Memory B cell (primary cell): Measurements from ENCODE around the gene PNPLA2.

ENCODE experiments used
- ATAC-seq: fragments of 150-1000 bp; cut with Tn5 transposase; 2 replicates; pipeline ENCODE4 v1.10.0; 2021; ENCODE audit warnings: low read depth, mild to moderate bottlenecking, moderate library complexity
- DNase-seq, 2 donors: peaks; one replicate each; pipeline ENCODE4 v3.0.0; 2022; ENCODE audit warnings: low spot score in 2 of 2
- H3K27ac Mint-ChIP-seq: one replicate; pipeline ENCODE4 v1.8.0; 2022; ENCODE audit warnings: mild to moderate bottlenecking, moderate library complexity, mixed read lengths
- H3K27me3 Mint-ChIP-seq: one replicate; pipeline ENCODE4 v1.8.0; 2022; ENCODE audit warnings: mixed read lengths
- H3K36me3 Mint-ChIP-seq: one replicate; pipeline ENCODE4 v1.8.0; 2022; ENCODE audit warnings: mild to moderate bottlenecking, mixed read lengths
- H3K4me1 Mint-ChIP-seq: one replicate; pipeline ENCODE4 v1.8.0; 2022; ENCODE audit warnings: mixed read lengths
- H3K4me3 Mint-ChIP-seq: one replicate; pipeline ENCODE4 v1.8.0; 2022; ENCODE audit warnings: mild to moderate bottlenecking, moderate library complexity, mixed read lengths
- H3K9me3 Mint-ChIP-seq: one replicate; pipeline ENCODE4 v1.8.0; 2022; ENCODE audit warnings: mixed read lengths

Gene PNPLA2

DNA sequence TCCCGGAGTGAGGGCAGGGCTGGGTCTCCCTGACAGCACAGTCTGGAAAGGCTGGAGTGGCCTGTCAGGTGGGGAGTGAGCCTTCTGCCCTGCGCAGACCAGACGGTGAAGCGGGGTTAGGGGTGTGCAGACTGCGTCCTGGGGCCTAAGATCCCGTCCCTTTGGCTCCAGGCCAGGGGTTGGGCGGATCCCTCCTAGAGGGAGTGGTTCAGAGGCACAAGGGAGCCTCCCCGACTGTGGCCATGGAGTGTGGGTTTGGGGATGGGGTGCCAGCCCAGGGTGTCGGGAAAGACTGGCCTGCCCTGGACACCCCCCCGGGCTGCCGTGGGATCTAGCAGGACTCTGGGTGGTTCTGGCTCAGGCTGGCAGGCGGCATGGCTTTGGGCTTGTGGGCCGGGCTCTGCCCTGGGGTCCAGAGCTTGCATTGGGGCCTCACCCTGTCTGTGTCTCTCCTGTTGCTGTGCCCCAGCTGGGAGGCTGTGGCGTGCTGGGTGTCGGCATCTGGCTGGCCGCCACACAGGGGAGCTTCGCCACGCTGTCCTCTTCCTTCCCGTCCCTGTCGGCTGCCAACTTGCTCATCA, 43.5 kb downstream of the PNPLA2 start:
- Mint-ChIP-seq H3K36me3 (no peaks in the 10 kb centered on the region), H3K27me3 (peaks cover 9% of the 10 kb centered on the region), H3K4me1 (peaks cover 4% of the 10 kb centered on the region), H3K9me3 (no peaks in the 10 kb centered on the region), H3K4me3 (no peak overlapping the region), H3K27ac (no peak overlapping the region)
- ATAC-seq = no peak
- DNase-seq = no peak

DNA sequence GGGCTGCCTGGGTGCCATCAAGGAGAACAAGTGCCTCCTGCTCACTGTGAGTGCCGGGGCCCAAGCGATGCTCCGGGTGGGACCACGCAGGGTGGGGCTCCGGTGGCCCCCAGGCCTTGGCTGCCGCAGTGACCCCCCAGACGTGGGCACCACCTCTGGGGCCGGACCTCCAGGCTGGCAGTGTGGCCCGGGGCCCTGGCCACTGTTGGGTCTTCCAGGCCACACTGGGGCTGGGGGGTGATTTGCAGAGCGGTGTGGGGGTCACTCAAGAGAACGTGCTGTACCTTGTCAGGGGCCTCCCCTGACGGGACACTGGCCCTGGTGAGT, 43.9 kb downstream of the PNPLA2 start:
- no peak overlapping the region for H3K27ac Mint-ChIP-seq
- ATAC-seq (no peak), DNase-seq (no peak)
- H3K36me3 Mint-ChIP-seq = no peaks in the 10 kb centered on the region
- peaks cover 4% of the 10 kb centered on the region for H3K4me1 Mint-ChIP-seq
- H3K27me3 Mint-ChIP-seq = peaks cover 9% of the 10 kb centered on the region
- H3K9me3 Mint-ChIP-seq = no peaks in the 10 kb centered on the region
- no peak overlapping the region for H3K4me3 Mint-ChIP-seq

DNA sequence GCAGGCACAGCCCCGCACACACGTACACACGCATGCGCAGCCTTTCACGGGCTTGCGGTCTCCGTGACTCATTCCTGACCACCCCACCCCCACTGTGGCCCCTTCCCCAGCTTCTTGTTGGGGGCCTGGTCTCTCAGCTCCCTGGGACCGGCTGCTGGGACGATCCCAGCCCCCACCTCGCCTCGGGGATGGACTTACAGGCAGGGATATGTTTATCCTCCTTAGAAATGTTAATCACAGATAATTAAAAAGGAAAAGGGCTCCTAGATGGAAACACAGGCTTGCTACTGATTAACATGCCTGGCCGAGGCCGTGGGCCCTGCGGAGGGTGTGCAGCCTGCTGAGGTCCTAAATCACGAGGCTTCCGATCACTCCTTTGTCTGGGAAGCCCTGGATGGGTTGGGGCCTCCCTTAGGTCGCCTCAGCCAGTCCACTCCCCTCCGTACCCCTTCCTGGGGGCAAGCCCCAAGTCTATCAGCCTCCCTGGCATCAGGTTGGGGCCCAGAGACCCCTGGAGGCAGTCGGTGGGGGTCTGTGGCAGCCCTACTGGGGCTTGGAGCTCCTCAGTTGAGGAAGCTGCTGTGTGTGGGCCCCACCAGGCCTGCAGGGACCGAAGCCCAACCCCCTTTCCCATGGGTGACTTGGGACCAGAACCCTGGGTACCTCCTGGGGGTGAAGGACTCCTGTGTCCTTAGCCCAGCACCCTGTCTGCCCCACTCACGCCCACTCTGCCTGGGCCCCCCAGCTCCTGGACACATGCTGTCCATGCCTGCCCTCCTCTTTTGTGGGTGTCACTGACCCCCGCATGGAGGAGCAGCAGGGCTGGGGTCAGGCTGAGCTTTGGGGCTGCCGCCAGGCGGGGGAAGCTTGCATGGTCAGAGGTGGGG, 44.6 kb downstream of the PNPLA2 start:
- no peak for DNase-seq
- Mint-ChIP-seq H3K4me1 (peaks cover 3% of the 10 kb centered on the region), H3K27me3 (peaks cover 8% of the 10 kb centered on the region), H3K4me3 (no peak overlapping the region), H3K27ac (no peak overlapping the region), H3K36me3 (no peaks in the 10 kb centered on the region), H3K9me3 (no peaks in the 10 kb centered on the region)
- ATAC-seq = no peak

DNA sequence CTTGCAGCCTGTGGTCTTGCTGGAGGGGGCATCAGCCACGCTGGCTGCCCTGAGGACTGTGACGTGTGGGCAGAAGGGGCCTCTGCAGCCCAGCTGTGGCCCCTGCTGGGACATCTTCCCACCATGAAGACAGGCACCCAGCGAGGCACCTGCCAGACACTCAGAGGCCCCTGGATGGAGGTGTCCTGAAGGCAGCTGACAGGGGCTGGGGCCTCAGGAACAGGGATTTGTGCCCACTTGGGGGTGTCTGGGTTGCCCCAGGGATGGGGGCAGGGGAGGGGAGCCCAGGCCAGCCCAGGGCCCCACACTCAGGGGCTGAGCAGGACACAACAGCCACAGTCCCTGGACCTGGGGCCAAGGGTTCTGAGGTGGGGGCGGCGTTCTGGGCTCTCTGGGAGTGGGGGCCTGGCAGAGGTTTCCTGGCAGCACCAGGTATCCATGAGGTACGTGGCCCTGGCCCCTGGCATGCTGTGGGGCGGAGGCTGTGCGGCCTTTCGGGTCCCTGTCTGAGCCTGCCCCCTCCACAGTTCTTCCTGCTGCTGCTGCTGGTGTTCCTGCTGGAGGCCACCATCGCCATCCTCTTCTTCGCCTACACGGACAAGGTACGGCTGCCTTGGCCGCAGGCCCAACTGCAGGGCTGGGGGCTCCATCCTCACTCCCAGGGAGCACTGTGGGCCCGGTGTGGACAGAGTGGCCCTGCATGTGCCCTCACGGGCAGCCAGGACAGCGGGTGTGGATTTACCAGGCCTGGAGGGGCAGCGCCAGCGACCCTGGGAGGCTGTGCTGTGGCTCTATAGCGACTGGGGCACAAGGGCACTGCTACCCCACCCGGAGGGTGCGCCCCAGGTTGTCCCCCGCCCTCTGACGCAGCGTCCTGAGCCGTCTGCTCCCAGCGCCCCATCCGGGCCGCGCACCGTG, 45.5 kb downstream of the PNPLA2 start:
- Mint-ChIP-seq H3K9me3 (no peaks in the 10 kb centered on the region), H3K4me3 (no peak overlapping the region), H3K4me1 (no peaks in the 10 kb centered on the region), H3K27ac (no peak overlapping the region), H3K27me3 (peaks cover 5% of the 10 kb centered on the region), H3K36me3 (peaks cover 2% of the 10 kb centered on the region)
- ATAC-seq = no peak
- no peak for DNase-seq

DNA sequence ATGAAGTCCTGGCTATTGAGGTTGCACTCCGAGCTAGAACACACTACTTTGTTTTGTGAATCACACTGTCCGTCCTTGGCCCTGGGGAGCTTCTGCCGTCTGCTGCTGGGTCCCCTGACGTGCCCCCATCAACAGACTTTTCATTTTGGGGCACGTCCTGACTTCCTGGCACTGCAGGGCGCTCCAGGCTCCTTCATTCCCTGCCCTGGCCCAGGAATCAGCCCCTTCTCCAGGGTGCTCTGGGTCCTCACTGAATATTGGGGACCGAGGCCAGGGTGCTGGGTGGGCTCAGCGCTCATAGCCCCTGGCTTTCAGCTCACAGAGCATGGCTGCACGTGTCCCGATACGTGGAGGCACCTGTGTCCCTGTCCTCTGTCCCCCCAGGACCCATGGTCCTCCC, 46.2 kb downstream of the PNPLA2 start:
- DNase-seq = no peak
- H3K9me3 Mint-ChIP-seq = no peaks in the 10 kb centered on the region
- H3K4me1 Mint-ChIP-seq = no peaks in the 10 kb centered on the region
- H3K4me3 Mint-ChIP-seq = no peak overlapping the region
- H3K36me3 Mint-ChIP-seq = peaks cover 2% of the 10 kb centered on the region
- ATAC-seq = no peak
- H3K27ac Mint-ChIP-seq = no peak overlapping the region
- H3K27me3 Mint-ChIP-seq = no peaks in the 10 kb centered on the region

DNA sequence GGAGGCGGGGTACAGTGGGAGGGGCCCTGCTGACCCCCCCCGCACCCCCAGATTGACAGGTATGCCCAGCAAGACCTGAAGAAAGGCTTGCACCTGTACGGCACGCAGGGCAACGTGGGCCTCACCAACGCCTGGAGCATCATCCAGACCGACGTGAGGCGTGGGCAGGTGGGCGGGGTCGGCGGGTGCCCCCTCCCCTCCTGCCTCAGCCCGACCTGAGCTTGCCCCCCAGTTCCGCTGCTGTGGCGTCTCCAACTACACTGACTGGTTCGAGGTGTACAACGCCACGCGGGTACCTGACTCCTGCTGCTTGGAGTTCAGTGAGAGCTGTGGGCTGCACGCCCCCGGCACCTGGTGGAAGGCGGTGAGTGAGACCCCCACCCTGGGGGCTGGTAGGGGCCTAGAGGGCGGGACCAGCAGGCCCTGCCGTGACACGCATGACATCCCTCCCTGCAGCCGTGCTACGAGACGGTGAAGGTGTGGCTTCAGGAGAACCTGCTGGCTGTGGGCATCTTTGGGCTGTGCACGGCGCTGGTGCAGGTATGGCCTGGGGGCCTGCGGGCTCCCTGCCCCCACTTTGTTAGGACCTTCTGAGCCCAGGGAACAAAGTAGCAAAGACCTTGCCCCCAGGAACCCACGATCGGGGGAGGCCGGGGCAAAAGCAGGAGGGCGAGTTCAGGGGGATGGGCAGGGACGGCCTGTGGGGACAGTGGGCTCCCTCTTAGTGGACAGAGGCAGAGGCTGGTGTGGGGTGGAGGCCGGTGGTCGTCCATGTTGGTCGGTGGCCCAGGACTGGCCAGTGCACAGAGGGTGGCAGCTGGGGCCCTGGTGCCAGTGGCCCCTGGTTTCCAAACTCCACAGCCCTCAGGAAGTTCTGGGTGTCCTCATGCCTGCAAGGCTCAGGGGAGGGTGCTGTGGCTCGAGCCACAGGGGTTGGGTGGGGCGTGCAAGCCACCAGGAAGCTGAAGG, 47.0 kb downstream of the PNPLA2 start:
- H3K4me3 Mint-ChIP-seq = no peak overlapping the region
- H3K9me3 Mint-ChIP-seq = no peaks in the 10 kb centered on the region
- no peaks in the 10 kb centered on the region for H3K4me1 Mint-ChIP-seq
- ATAC-seq (no peak), DNase-seq (no peak)
- H3K27me3 Mint-ChIP-seq = no peaks in the 10 kb centered on the region
- peak overlapping the region; percentile 63 for H3K27ac Mint-ChIP-seq
- H3K36me3 Mint-ChIP-seq = peaks cover 2% of the 10 kb centered on the region

DNA sequence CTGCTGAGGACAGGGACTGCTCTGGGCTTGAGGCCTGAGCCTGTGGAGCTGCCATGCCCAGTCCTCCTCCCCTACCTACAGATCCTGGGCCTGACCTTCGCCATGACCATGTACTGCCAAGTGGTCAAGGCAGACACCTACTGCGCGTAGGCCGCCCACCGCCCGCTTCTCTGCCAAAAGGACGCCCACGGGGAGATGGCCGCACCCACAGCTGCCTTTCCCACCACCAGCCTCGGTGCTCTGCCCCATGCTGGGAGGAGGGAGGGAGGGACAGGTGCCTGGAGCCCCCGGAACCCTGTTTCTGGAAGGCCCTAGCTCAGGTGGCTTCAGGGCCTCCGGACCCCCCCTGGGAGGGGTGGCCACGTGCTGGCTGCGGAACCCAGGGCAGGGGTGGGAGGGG, 47.8 kb downstream of the PNPLA2 start:
- Mint-ChIP-seq H3K27ac (no peak overlapping the region), H3K9me3 (no peaks in the 10 kb centered on the region), H3K4me1 (no peaks in the 10 kb centered on the region), H3K36me3 (peaks cover 2% of the 10 kb centered on the region), H3K4me3 (no peak overlapping the region), H3K27me3 (no peaks in the 10 kb centered on the region)
- ATAC-seq (no peak), DNase-seq (no peak)

DNA sequence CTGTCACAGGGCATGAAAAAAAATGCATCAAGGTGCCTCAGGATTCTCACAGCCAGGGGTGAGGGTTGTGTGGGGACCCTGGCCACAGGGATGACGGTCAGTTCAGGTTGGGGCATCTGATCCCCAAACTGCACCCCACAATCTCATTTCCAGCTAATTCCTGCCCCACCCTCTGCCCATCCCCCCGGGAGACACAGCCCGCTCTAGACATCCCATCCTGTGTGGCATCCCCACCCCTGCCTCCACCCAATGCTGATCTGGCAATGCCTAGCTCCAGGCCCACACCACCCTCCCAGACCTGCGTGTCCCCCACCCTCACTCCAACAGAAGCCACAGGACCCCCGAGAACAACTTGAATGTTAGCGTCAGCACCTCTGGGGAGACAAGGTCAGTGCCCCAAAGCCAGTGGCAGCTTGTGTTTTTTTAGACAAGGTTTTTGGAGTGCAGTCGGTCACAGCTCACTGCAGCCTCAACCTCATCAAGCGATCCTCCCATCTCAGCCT, 49.2 kb downstream of the PNPLA2 start:
- Mint-ChIP-seq H3K27me3 (no peaks in the 10 kb centered on the region), H3K36me3 (peaks cover 2% of the 10 kb centered on the region), H3K4me3 (no peak overlapping the region), H3K4me1 (no peaks in the 10 kb centered on the region), H3K9me3 (no peaks in the 10 kb centered on the region), H3K27ac (no peak overlapping the region)
- ATAC-seq (no peak), DNase-seq (no peak)

DNA sequence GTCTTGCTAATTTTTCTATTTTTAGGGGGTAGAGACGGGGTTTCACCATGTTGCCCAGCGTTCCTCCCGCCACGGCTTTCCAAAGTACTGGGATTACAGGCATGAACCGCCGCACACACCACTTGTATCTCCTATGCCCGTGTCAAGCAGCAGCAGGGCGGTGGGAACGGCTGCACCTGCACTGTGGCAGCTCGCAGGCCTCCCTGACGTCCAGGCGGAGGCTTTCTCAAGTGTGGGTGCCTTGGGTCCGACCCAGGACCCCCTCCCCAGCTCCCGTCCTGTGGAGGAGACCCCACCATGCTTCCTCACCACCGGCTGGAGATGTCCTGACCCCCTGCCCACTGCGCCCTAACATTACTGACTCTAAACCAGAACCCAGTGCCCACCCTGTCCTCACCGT, 49.7 kb downstream of the PNPLA2 start:
- Mint-ChIP-seq H3K9me3 (no peaks in the 10 kb centered on the region), H3K27ac (no peak overlapping the region), H3K4me3 (no peak overlapping the region), H3K4me1 (no peaks in the 10 kb centered on the region), H3K27me3 (no peaks in the 10 kb centered on the region), H3K36me3 (peaks cover 5% of the 10 kb centered on the region)
- no peak for DNase-seq
- no peak for ATAC-seq

DNA sequence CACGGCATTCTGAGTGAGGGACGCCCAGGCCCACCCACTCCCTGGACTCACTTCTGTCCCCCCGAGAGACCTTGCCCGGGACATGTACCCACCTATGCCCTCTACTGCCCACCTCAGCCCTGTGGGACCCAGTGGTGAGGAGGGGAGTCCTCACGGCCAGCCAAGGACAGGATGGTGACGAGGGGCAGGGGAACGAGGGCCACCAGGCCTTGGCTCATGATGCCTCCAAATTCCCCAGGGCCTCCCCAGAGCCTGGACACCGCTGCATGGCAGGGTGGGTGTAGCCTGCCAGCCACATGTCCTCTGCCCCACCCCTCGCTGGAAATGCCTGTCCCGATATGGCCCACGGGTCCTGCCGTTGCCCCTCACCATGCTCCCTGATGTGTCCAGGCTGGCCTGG, 50.1 kb downstream of the PNPLA2 start:
- Mint-ChIP-seq H3K9me3 (no peaks in the 10 kb centered on the region), H3K36me3 (peaks cover 8% of the 10 kb centered on the region), H3K27ac (no peak overlapping the region), H3K27me3 (no peaks in the 10 kb centered on the region), H3K4me3 (no peak overlapping the region), H3K4me1 (no peaks in the 10 kb centered on the region)
- DNase-seq (no peak), ATAC-seq (no peak)

DNA sequence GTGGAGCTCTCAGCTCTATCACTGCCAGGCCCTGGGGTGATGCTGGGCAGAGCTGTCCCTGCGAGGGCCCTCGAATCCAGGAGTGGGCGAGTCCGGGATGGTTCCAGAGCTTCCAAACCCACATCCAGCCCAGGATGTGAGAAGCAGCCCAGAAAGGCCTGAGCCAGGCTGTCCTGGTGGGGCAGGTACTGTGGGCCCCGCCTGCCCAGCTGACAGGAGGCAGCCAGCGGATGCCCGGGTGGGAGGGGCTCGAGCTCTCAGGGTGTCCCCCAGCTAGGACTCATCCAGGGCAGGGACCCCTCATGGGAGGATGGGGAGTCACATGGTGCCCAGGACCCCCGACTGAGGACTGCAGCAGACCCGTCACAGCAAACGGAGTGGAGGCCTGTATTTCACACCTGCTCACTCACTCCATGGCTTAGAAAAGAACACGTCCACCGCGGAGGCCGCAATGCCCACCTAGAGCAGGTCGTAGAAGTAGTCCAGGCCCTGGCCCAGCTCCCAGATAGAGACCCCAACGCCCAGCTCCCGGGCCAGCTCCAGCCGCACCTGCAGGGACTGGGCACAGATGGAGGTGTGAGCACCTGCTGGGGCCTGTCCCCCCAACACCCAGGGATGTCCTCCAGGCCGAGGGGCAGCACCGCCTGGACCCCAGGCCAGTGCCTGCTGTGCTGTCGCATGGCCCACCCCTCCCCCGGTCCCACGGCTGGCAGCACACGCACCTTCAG, 50.8 kb downstream of the PNPLA2 start:
- Mint-ChIP-seq H3K4me1 (no peaks in the 10 kb centered on the region), H3K27ac (no peak overlapping the region), H3K4me3 (no peak overlapping the region), H3K9me3 (no peaks in the 10 kb centered on the region), H3K36me3 (peaks cover 9% of the 10 kb centered on the region), H3K27me3 (no peaks in the 10 kb centered on the region)
- no peak for ATAC-seq
- no peak for DNase-seq

DNA sequence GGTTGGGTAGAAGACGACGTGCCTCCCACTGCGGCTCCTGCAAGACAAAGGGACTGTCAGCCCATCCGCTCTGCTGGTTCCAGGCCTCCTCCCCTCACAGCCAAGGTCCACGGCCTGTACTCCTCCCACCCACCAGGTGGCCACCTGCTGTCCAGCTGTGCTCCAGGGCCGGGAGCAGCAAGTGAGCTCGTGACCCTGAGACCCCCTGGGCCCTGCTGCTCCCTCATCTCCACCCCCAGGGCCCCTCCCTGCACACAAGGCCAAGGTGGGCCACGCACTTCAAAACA, 51.4 kb downstream of the PNPLA2 start:
- DNase-seq (no peak), ATAC-seq (no peak)
- no peak overlapping the region for H3K27ac Mint-ChIP-seq
- H3K4me3 Mint-ChIP-seq = no peak overlapping the region
- no peaks in the 10 kb centered on the region for H3K27me3 Mint-ChIP-seq
- peaks cover 9% of the 10 kb centered on the region for H3K36me3 Mint-ChIP-seq
- no peaks in the 10 kb centered on the region for H3K9me3 Mint-ChIP-seq
- no peaks in the 10 kb centered on the region for H3K4me1 Mint-ChIP-seq

DNA sequence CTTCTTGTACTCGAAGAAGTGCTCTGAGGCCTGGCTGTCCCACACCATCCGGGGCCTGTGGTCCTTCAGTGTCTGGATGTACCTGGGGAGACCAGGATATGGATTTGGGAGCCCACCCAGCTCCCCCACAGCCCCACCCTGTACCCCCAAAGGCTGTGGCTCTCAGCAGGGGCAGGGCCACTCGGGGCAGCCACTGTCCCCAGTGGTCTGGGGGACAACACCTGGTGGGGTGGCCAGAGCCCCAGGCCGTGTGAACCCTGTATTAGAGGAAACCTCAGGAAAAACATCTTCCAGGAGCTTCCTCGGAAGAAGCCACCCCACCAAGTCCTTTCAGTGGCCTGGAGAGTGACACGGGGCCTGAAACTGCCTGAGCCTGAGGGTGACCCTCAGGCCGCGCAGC, 51.7 kb downstream of the PNPLA2 start:
- Mint-ChIP-seq H3K9me3 (no peaks in the 10 kb centered on the region), H3K4me1 (no peaks in the 10 kb centered on the region), H3K27me3 (no peaks in the 10 kb centered on the region), H3K27ac (no peak overlapping the region), H3K36me3 (peaks cover 9% of the 10 kb centered on the region), H3K4me3 (no peak overlapping the region)
- no peak for ATAC-seq
- DNase-seq = no peak
